Fibroblast of the aortic adventitia (primary cell): ENCODE results near the gene KIF16B. TPM values are rescaled to one million over a fixed set of nuclear protein-coding genes. Genes with fewer than 3 reads are reported as not detected.

ENCODE experiments used
- DNase-seq: peaks from one replicate; pipeline ENCODE4 v3.0.0-alpha.2; 2010; ENCODE audit warnings: low read depth
- H3K4me3 ChIP-seq: 2 replicates; pipeline ENCODE4 v1.5.1; 2011; ENCODE audit warnings: low read depth, mild to moderate bottlenecking, control low read depth, low read length, moderate library complexity
- total RNA-seq: library from RNA; depleted of rRNA; stranded (reverse); fragments of >200 nt; gene quantifications from 2 replicates; pipeline ENCODE4 v1.2.3, GENCODE V29; 2012; ENCODE audit warnings: low replicate concordance
- TF ChIP-seq, protein P1 (sequence below): IDR thresholded peaks from 2 replicates; pipeline ENCODE4 v1.5.1; 2011; ENCODE audit warnings: mild to moderate bottlenecking, low read length, control low read depth, inconsistent platforms; ENCODE audit not compliant: insufficient read depth

Gene KIF16B
- total RNA-seq, 1 donor, result 14.5 TPM

GRCh38 chr20:16287776-16288175, 285.5 kb downstream of the KIF16B start:
- TF ChIP-seq, protein P1, sequence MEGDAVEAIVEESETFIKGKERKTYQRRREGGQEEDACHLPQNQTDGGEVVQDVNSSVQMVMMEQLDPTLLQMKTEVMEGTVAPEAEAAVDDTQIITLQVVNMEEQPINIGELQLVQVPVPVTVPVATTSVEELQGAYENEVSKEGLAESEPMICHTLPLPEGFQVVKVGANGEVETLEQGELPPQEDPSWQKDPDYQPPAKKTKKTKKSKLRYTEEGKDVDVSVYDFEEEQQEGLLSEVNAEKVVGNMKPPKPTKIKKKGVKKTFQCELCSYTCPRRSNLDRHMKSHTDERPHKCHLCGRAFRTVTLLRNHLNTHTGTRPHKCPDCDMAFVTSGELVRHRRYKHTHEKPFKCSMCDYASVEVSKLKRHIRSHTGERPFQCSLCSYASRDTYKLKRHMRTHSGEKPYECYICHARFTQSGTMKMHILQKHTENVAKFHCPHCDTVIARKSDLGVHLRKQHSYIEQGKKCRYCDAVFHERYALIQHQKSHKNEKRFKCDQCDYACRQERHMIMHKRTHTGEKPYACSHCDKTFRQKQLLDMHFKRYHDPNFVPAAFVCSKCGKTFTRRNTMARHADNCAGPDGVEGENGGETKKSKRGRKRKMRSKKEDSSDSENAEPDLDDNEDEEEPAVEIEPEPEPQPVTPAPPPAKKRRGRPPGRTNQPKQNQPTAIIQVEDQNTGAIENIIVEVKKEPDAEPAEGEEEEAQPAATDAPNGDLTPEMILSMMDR, result no peak
- DNase-seq, result no peak
- H3K4me3 ChIP-seq, result no peak overlapping the region

GRCh38 chr20:16286601-16287000, 286.6 kb downstream of the KIF16B start:
- no peak for DNase-seq
- TF ChIP-seq, protein P1, result no peak
- no peak overlapping the region for H3K4me3 ChIP-seq

DNA sequence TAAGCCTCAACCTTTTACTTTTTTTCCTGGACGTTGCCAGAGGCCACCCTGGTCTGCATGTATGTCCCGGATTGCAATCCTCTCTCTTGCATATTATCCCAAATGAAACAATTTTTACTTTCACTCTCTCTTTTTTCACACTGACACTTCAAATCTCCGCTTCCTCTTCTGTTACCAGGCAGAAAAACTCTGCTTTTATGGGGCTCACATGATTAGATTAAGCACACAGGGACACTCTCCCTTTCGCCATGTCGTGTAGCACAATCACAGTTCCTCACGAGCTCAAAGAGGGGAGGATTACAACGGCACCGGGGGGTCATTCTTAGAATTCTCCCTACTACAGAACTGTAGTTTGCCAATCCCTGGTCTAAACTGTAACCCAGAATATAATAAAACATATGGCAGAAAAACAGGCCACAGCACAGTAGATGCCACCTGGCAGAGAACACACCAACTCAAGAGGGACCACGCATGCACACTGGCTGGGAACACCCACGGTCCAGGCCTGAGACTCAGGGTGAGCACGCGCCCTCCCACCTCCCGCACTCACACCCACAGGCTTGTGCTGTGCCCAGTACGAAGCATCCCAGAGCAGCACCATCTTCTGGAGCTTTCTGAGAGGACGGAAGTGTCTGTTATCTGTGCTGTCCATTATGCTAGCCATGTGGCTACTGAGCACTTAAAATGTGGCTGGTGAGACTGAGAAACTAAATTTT, 288.7 kb downstream of the KIF16B start:
- TF ChIP-seq, protein P1, result no peak
- DNase-seq, result no peak
- H3K4me3 ChIP-seq, result no peak overlapping the region

DNA sequence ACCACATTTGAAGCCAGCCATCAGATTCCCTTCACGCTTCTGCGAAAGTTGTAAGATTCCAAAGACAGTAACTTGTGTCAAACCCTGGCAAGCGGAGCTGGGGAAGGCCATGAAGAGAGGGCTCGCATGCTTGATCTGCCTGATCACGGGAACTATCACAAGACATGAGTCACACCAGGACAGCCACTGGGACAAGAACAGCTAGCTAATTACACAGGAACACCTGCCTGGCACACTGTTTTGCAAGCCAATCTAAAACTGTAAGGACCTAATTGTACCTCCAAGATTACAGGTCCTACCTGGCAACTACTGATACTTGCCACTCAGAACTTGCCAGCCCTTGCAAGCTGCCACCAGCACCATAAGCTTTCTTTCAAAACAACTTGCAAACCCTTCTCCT, 289.3 kb downstream of the KIF16B start:
- TF ChIP-seq, protein P1, result no peak
- DNase-seq, result no peak
- no peak overlapping the region for H3K4me3 ChIP-seq

- DNase-seq, result no peak
- TF ChIP-seq, protein P1, result no peak
- no peak overlapping the region for H3K4me3 ChIP-seq
Observed at GRCh38 chr20:16283307-16283706, 289.9 kb downstream of the KIF16B start.

DNA sequence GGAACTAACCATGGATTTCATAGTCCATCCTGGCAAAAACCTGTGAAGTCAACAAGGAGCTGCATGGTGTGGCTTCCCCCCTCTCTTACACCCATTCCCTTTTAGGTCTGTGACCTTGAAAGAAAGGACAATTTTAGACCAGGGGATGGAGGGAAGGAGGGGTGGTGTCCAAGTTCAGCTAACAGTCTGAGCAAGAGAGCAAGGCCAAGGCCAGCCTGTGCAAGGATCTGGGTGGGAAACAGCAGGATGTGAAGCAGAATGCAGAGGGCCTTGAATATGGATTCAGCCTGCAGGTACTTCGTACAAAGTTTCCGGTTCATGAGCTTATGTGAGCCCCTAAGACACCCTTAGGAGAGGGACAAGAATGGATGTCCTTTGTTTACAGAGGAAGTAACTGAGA, 293.0 kb downstream of the KIF16B start:
- no peak for DNase-seq
- no peak overlapping the region for H3K4me3 ChIP-seq
- TF ChIP-seq, protein P1, result no peak

DNA sequence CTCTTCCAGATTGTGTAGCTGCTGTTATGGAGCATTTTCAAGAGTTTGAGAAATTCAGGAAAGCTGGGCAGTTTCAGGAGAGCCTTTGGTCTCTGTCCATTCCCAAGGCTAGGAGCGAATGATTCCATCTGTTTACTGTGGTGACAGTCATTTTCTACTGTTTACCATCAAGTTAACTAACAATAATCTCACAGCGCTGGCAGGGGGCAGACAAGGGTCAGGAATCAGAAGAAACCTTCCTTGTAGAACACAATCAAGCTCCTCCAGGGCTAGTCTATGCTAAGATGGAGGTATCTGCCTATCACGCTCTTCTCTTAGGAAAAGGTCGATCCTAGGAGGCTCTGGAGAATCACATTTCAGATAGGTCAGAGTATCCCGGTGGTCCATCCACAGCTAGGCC, 293.9 kb downstream of the KIF16B start:
- DNase-seq, result no peak
- TF ChIP-seq, protein P1, result no peak
- no peak overlapping the region for H3K4me3 ChIP-seq
